ENCODE measurements around the gene CHCHD3.

The CHCHD3 gene

DNA sequence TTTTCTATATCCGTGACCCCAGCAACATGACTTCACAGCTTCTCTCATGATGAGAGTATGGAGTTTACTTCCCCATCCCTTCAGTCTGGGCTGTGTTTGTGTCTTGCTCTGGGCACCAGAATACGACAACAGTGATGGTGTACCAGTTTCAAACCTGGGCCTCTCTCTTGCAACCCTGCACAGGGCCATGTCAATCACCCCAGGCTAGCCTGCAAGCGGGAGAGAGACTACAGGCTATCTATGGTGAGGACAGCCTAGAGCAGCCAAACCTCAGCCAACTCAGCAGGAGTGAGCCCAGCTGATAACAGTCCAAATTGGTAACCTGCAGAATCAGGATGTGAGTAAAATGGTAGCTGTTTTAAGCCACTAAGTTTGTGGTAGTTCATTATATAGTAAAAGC, 235.8 kb downstream of the CHCHD3 start:
- Histone ChIP-seq H3K27me3 (ENCODE audit: control insufficient read depth, insufficient read depth, low read length) (no peaks in the 10 kb centered on the region), H3K9me3 (ENCODE audit: control insufficient read depth, insufficient read depth, low read depth, low read length) (no peaks in the 10 kb centered on the region), H3K27ac (ENCODE audit: low read depth, low read length) (no peak overlapping the region), H3K9ac (ENCODE audit: low read length) (no peak overlapping the region), H3K4me1 (ENCODE audit: control insufficient read depth, insufficient read depth, low read length) (no peaks in the 10 kb centered on the region), H3K4me3 (ENCODE audit: low read depth, low read length) (no peak overlapping the region), H3K36me3 (ENCODE audit: control insufficient read depth, insufficient read depth, low read length) (no peaks in the 10 kb centered on the region; the same call in 1 of the 2 replicates)

DNA sequence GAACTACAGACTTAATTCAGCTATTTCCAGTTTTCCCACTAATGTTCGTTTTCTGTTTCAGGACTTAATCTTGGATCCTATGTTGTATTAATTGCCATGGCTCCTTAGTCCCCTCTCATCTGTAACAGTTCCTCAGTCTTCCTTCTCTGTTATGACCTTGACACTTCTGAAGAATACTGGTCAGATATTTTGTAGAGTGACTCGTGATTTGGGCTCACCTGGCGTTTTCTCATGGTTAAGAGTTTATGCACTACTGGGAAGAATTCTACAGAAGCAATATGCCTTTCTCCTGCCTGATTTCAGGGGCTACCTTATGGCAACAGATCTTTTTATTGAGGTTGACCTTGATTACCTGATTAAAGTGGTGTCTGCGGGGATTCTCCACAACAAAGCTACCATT, 239.4 kb downstream of the CHCHD3 start:
- H3K36me3 ChIP-seq (ENCODE audit: control insufficient read depth, insufficient read depth, low read length): no peaks in the 10 kb centered on the region
- no peaks in the 10 kb centered on the region for H3K27me3 ChIP-seq (ENCODE audit: control insufficient read depth, insufficient read depth, low read length)
- H3K9ac ChIP-seq (ENCODE audit: low read length): no peak overlapping the region
- no peaks in the 10 kb centered on the region for H3K9me3 ChIP-seq (ENCODE audit: control insufficient read depth, insufficient read depth, low read depth, low read length)
- peaks cover 5% of the 10 kb centered on the region for H3K4me1 ChIP-seq (ENCODE audit: control insufficient read depth, insufficient read depth, low read length)
- no peak overlapping the region for H3K27ac ChIP-seq (ENCODE audit: low read depth, low read length)
- H3K4me3 ChIP-seq (ENCODE audit: low read depth, low read length): no peak overlapping the region

DNA sequence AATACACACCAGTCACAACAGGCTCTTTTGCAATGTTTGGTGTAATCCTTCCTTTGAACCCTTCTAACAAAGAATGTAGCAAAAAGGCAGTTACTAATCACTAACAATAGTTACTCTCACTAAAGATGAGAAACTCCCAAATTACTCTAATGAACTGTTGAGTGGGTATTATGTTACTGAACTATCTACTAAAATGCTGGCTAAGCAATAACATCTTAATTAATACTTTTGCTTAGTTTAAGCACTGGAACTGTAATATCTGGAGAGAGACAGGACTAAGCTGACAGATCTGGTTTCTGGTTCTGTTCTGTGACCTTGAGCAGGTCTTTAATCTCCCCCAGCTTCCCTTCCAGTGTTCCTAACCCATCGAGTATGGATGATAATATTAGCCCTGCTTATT, 241.7 kb downstream of the CHCHD3 start:
- no peak overlapping the region for H3K27ac ChIP-seq (ENCODE audit: low read depth, low read length)
- no peak overlapping the region for H3K4me3 ChIP-seq (ENCODE audit: low read depth, low read length)
- peaks cover 6% of the 10 kb centered on the region; the same call in 1 of the 2 replicates for H3K36me3 ChIP-seq (ENCODE audit: control insufficient read depth, insufficient read depth, low read length)
- no peak overlapping the region for H3K9ac ChIP-seq (ENCODE audit: low read length)
- peaks cover 5% of the 10 kb centered on the region for H3K4me1 ChIP-seq (ENCODE audit: control insufficient read depth, insufficient read depth, low read length)
- H3K27me3 ChIP-seq (ENCODE audit: control insufficient read depth, insufficient read depth, low read length): no peaks in the 10 kb centered on the region
- no peaks in the 10 kb centered on the region for H3K9me3 ChIP-seq (ENCODE audit: control insufficient read depth, insufficient read depth, low read depth, low read length)

- H3K4me3 ChIP-seq (ENCODE audit: low read depth, low read length): no peak overlapping the region
- peaks cover 6% of the 10 kb centered on the region; the same call in 1 of the 2 replicates for H3K36me3 ChIP-seq (ENCODE audit: control insufficient read depth, insufficient read depth, low read length)
- H3K27me3 ChIP-seq (ENCODE audit: control insufficient read depth, insufficient read depth, low read length): no peaks in the 10 kb centered on the region
- no peak overlapping the region for H3K27ac ChIP-seq (ENCODE audit: low read depth, low read length)
- peaks cover 5% of the 10 kb centered on the region for H3K4me1 ChIP-seq (ENCODE audit: control insufficient read depth, insufficient read depth, low read length)
- no peak overlapping the region for H3K9ac ChIP-seq (ENCODE audit: low read length)
- H3K9me3 ChIP-seq (ENCODE audit: control insufficient read depth, insufficient read depth, low read depth, low read length): no peaks in the 10 kb centered on the region
Observed at GRCh38 chr7:132838313-132838712, 243.6 kb downstream of the CHCHD3 start.

- H3K9me3 ChIP-seq (ENCODE audit: control insufficient read depth, insufficient read depth, low read depth, low read length): no peaks in the 10 kb centered on the region
- H3K9ac ChIP-seq (ENCODE audit: low read length): no peak overlapping the region
- no peaks in the 10 kb centered on the region for H3K27me3 ChIP-seq (ENCODE audit: control insufficient read depth, insufficient read depth, low read length)
- H3K36me3 ChIP-seq (ENCODE audit: control insufficient read depth, insufficient read depth, low read length): peaks cover 6% of the 10 kb centered on the region; the same call in 1 of the 2 replicates
- H3K4me3 ChIP-seq (ENCODE audit: low read depth, low read length): no peak overlapping the region
- peaks cover 5% of the 10 kb centered on the region for H3K4me1 ChIP-seq (ENCODE audit: control insufficient read depth, insufficient read depth, low read length)
- H3K27ac ChIP-seq (ENCODE audit: low read depth, low read length): no peak overlapping the region
Observed at GRCh38 chr7:132837529-132837928, 244.4 kb downstream of the CHCHD3 start.

DNA sequence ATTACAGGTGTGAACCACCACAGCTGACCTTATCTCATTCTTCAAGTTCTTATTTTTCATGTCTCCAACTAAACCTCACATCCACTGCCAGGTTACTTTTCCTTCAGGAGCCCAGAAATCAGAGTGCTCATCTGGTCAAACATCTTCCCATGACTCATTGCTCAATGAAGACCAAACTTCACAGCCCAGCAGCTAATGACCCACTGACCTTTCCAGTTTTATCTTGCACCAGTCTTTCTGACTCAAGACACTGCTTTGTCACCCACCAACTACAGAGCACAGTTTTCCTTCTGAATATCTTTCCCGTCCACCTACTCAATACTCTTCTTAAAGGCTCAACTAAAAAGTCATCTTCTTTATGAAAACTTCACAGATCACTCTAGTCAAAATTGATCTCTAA, 245.1 kb downstream of the CHCHD3 start:
- Histone ChIP-seq H3K27ac (ENCODE audit: low read depth, low read length) (no peak overlapping the region), H3K36me3 (ENCODE audit: control insufficient read depth, insufficient read depth, low read length) (peaks cover 6% of the 10 kb centered on the region; the same call in 1 of the 2 replicates), H3K4me3 (ENCODE audit: low read depth, low read length) (no peak overlapping the region), H3K9ac (ENCODE audit: low read length) (no peak overlapping the region), H3K27me3 (ENCODE audit: control insufficient read depth, insufficient read depth, low read length) (no peaks in the 10 kb centered on the region), H3K9me3 (ENCODE audit: control insufficient read depth, insufficient read depth, low read depth, low read length) (no peaks in the 10 kb centered on the region), H3K4me1 (ENCODE audit: control insufficient read depth, insufficient read depth, low read length) (peaks cover 5% of the 10 kb centered on the region)

- Histone ChIP-seq H3K4me1 (ENCODE audit: control insufficient read depth, insufficient read depth, low read length) (peaks cover 7% of the 10 kb centered on the region; the same call in 1 of the 2 replicates), H3K4me3 (ENCODE audit: low read depth, low read length) (no peak overlapping the region), H3K27me3 (ENCODE audit: control insufficient read depth, insufficient read depth, low read length) (no peaks in the 10 kb centered on the region), H3K9me3 (ENCODE audit: control insufficient read depth, insufficient read depth, low read depth, low read length) (no peaks in the 10 kb centered on the region), H3K36me3 (ENCODE audit: control insufficient read depth, insufficient read depth, low read length) (peaks cover 6% of the 10 kb centered on the region; the same call in 1 of the 2 replicates), H3K27ac (ENCODE audit: low read depth, low read length) (no peak overlapping the region), H3K9ac (ENCODE audit: low read length) (no peak overlapping the region)
Observed at GRCh38 chr7:132830941-132831340, 250.9 kb downstream of the CHCHD3 start.

DNA sequence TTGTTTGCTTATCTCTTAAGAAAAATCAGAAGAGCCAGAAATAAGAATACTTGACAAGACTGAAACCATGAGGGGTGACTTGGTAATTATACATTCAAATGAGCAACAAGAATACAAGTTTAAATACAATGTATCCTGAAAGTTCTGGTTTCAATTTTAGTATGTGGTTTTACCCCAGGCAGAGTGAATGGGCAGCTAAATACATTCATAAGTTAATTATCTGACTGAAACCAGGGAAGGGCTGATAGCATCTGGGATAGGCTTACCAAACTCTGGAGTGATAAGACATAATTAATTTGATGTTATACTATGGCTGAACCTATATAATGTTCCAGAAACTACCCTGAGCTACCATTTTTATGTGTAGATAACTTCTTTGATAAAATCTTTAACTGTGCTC, 253.4 kb downstream of the CHCHD3 start:
- H3K9ac ChIP-seq (ENCODE audit: low read length): no peak overlapping the region
- H3K27me3 ChIP-seq (ENCODE audit: control insufficient read depth, insufficient read depth, low read length): no peaks in the 10 kb centered on the region
- H3K4me1 ChIP-seq (ENCODE audit: control insufficient read depth, insufficient read depth, low read length): peaks cover 7% of the 10 kb centered on the region; the same call in 1 of the 2 replicates
- no peak overlapping the region for H3K4me3 ChIP-seq (ENCODE audit: low read depth, low read length)
- no peak overlapping the region for H3K27ac ChIP-seq (ENCODE audit: low read depth, low read length)
- no peaks in the 10 kb centered on the region for H3K36me3 ChIP-seq (ENCODE audit: control insufficient read depth, insufficient read depth, low read length)
- H3K9me3 ChIP-seq (ENCODE audit: control insufficient read depth, insufficient read depth, low read depth, low read length): no peaks in the 10 kb centered on the region

DNA sequence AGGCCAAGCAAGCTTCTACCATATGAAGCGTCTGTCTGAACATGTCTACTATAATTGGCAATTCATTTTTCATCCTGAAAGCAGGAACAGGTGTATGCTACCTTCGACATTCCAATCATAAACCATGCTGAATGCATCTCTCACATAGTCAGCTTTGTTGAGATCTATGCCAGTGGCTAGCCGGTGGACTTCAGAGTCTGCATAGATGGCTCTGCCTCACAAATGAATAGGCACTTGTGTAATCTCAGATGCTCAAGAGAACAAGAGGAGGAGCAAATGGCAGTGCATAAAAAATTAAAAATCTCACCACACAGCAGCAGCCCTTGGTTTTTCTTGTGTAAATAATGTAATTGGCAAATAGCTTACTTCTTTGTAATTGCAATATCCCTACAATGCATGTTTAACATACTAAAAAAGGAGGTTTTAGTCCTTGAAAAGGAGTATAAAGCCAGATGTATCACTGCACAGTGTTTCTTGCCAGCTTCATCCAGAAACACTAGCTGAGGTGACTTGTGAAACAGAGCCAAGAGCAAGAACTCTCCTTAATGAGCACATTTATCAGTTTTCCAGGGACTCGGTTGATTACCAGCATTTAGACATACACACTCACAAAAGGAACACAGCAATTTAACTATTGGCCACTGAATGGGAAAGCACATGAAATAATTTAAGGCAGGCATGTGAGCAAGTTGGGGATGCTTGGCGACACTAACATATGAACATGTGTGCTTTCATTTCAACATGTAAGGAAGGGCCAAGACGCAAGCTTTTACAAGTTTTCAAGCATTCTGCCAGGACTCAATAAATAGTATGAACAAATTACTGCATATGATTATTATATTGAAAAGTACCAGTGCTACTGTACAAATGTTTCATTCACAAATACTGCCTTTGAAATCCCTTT, 255.7 kb downstream of the CHCHD3 start:
- H3K4me1 ChIP-seq (ENCODE audit: control insufficient read depth, insufficient read depth, low read length): peaks cover 7% of the 10 kb centered on the region; the same call in 1 of the 2 replicates
- no peak overlapping the region for H3K27ac ChIP-seq (ENCODE audit: low read depth, low read length)
- H3K4me3 ChIP-seq (ENCODE audit: low read depth, low read length): no peak overlapping the region
- H3K9ac ChIP-seq (ENCODE audit: low read length): no peak overlapping the region
- no peaks in the 10 kb centered on the region for H3K9me3 ChIP-seq (ENCODE audit: control insufficient read depth, insufficient read depth, low read depth, low read length)
- H3K36me3 ChIP-seq (ENCODE audit: control insufficient read depth, insufficient read depth, low read length): no peaks in the 10 kb centered on the region
- no peaks in the 10 kb centered on the region for H3K27me3 ChIP-seq (ENCODE audit: control insufficient read depth, insufficient read depth, low read length)

DNA sequence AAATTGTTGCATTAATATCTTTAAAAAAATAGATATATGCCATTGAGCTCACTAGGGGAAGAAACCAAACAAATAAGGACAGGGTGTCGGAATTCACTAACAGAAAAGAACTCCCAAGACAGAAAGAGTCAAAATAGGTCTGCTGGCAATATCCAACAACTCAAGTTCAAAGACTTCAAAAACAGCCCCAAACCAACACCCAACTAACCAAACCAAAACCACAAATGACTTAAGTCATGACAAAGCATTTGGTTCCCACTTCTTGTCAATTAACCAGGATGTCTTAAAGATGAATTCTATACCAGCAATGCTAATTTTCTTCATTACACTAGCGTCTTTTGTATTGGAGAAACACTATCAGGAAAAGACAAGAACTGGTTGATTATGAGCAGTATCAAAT, 256.7 kb downstream of the CHCHD3 start:
- no peak overlapping the region for H3K27ac ChIP-seq (ENCODE audit: low read depth, low read length)
- H3K4me3 ChIP-seq (ENCODE audit: low read depth, low read length): no peak overlapping the region
- peaks cover 7% of the 10 kb centered on the region; the same call in 1 of the 2 replicates for H3K4me1 ChIP-seq (ENCODE audit: control insufficient read depth, insufficient read depth, low read length)
- no peaks in the 10 kb centered on the region for H3K9me3 ChIP-seq (ENCODE audit: control insufficient read depth, insufficient read depth, low read depth, low read length)
- no peak overlapping the region for H3K9ac ChIP-seq (ENCODE audit: low read length)
- no peaks in the 10 kb centered on the region for H3K27me3 ChIP-seq (ENCODE audit: control insufficient read depth, insufficient read depth, low read length)
- H3K36me3 ChIP-seq (ENCODE audit: control insufficient read depth, insufficient read depth, low read length): no peaks in the 10 kb centered on the region

DNA sequence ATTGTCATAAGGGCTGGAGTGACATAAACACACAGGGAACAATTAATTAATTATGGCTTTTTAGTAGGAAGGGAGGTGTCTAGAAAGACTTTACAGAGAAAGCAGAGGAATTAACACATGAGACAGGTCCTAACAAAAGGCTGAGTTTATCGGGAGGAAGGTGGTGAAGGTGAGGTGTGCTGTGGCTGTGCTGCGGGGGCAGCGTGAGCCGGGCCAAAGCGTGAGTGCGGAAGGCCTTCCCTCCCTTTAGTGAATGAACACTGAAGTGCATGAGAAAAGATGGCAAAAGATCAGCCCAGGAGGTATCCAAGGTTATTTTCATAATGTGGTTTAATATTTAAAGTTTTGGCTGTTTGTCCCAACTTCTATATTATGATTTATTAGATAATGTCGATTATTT, 262.2 kb downstream of the CHCHD3 start:
- Histone ChIP-seq H3K4me1 (ENCODE audit: control insufficient read depth, insufficient read depth, low read length) (peaks cover 10% of the 10 kb centered on the region), H3K4me3 (ENCODE audit: low read depth, low read length) (no peak overlapping the region), H3K27me3 (ENCODE audit: control insufficient read depth, insufficient read depth, low read length) (no peaks in the 10 kb centered on the region), H3K9ac (ENCODE audit: low read length) (no peak overlapping the region), H3K27ac (ENCODE audit: low read depth, low read length) (no peak overlapping the region), H3K9me3 (ENCODE audit: control insufficient read depth, insufficient read depth, low read depth, low read length) (no peaks in the 10 kb centered on the region), H3K36me3 (ENCODE audit: control insufficient read depth, insufficient read depth, low read length) (no peaks in the 10 kb centered on the region)
